Liver (tissue), 9 donors: ENCODE results near the gene SLC4A5. TPM values are rescaled to one million over a fixed set of nuclear protein-coding genes. Genes with fewer than 3 reads are reported as not detected.

Experiments used
- DNase-seq: peaks from one replicate; pipeline ENCODE4 v3.0.0-alpha.2; 2017; ENCODE audit warnings: low spot score
- H3K27ac ChIP-seq, 2 donors: one replicate each; pipeline ENCODE4 v1.7.0; 2013; ENCODE audit warnings: inconsistent platforms in 2 of 2, low read length in 2 of 2, control low read depth in 1 of 2, low read depth in 1 of 2, mild to moderate bottlenecking in 1 of 2
- H3K27me3 ChIP-seq, 4 donors: one replicate each; pipeline versions ENCODE4 v1.6.1 to v1.7.0; 2013; ENCODE audit warnings: low read length in 3 of 4, inconsistent platforms in 1 of 4, mild to moderate bottlenecking in 1 of 4, moderate library complexity in 1 of 4; ENCODE audit not compliant: control insufficient read depth in 4 of 4, insufficient read depth in 4 of 4
- H3K36me3 ChIP-seq, 4 donors: one replicate each; pipeline versions ENCODE4 v1.6.1 to v1.7.0; 2013; ENCODE audit warnings: low read length in 3 of 4, mild to moderate bottlenecking in 3 of 4, low read depth in 1 of 4, moderate library complexity in 1 of 4; ENCODE audit not compliant: control insufficient read depth in 4 of 4, insufficient read depth in 3 of 4
- H3K4me1 ChIP-seq, 4 donors: one replicate each; pipeline versions ENCODE4 v1.6.1 to v1.7.0; 2013; ENCODE audit warnings: low read length in 3 of 4, mild to moderate bottlenecking in 3 of 4, moderate library complexity in 1 of 4; ENCODE audit not compliant: control insufficient read depth in 4 of 4, insufficient read depth in 4 of 4
- H3K4me3 ChIP-seq, 3 donors: one replicate each; pipeline versions ENCODE4 v1.6.1 to v1.7.0; 2013; ENCODE audit warnings: low read length in 3 of 3, control low read depth in 1 of 3, low read depth in 1 of 3, mild to moderate bottlenecking in 1 of 3
- H3K9ac ChIP-seq, 2 donors: one replicate each; pipeline ENCODE4 v1.7.0; 2013; ENCODE audit warnings: low read length in 2 of 2, mild to moderate bottlenecking in 2 of 2, moderate library complexity in 2 of 2, control low read depth in 1 of 2, low read depth in 1 of 2
- H3K9me3 ChIP-seq, 4 donors: one replicate each; pipeline versions ENCODE4 v1.6.1 to v1.7.0; 2013; ENCODE audit warnings: low read length in 3 of 4; ENCODE audit not compliant: control insufficient read depth in 4 of 4
- ATF3 ChIP-seq: IDR thresholded peaks from 2 replicates; pipeline ENCODE4 v1.6.1; 2016; ENCODE audit warnings: antibody characterized with exemption
- CTCF ChIP-seq: fragments of 150-350 bp; IDR thresholded peaks from 2 replicates; pipeline ENCODE4 v1.5.1; 2017; ENCODE audit warnings: improper control_type of control experiment, low read depth, low read length; ENCODE audit not compliant: missing input control
- EGR1 ChIP-seq, 2 donors: IDR thresholded peaks; 2 replicates each; pipeline ENCODE4 v1.6.1; 2016 to 2018; ENCODE audit warnings: antibody characterized with exemption in 2 of 2, low read depth in 2 of 2
- FOXA1 ChIP-seq: IDR thresholded peaks from 2 replicates; pipeline ENCODE4 v1.6.1; 2016; ENCODE audit warnings: antibody characterized with exemption
- FOXA2 ChIP-seq: IDR thresholded peaks from 2 replicates; pipeline ENCODE4 v1.6.1; 2016; ENCODE audit warnings: antibody characterized with exemption
- GABPA ChIP-seq, 2 donors: IDR thresholded peaks in 1 of 2; conservative IDR thresholded peaks in 1 of 2; 2 replicates each; pipeline ENCODE4 v1.6.1; 2016; ENCODE audit warnings: antibody characterized with exemption in 2 of 2, mild to moderate bottlenecking in 1 of 2, moderate library complexity in 1 of 2
- HNF4A ChIP-seq, 2 donors: conservative IDR thresholded peaks; 2 replicates each; pipeline ENCODE4 v1.6.1; 2016; ENCODE audit warnings: antibody characterized with exemption in 2 of 2, mild to moderate bottlenecking in 2 of 2
- HNF4G ChIP-seq: IDR thresholded peaks from 2 replicates; pipeline ENCODE4 v1.6.1; 2016; ENCODE audit warnings: antibody characterized with exemption
- JUND ChIP-seq, 2 donors: IDR thresholded peaks; 2 replicates each; pipeline ENCODE4 v1.6.1; 2016; ENCODE audit warnings: antibody characterized with exemption in 2 of 2
- NR2F2 ChIP-seq: IDR thresholded peaks from 2 replicates; pipeline ENCODE4 v1.6.1; 2016; ENCODE audit warnings: antibody characterized with exemption
- RAD21 ChIP-seq, 2 donors: IDR thresholded peaks; 2 replicates each; pipeline ENCODE4 v1.6.1; 2016; ENCODE audit warnings: antibody characterized with exemption in 2 of 2, mild to moderate bottlenecking in 2 of 2
- REST ChIP-seq: IDR thresholded peaks from 2 replicates; pipeline ENCODE4 v1.6.1; 2016; ENCODE audit warnings: antibody characterized with exemption, mild to moderate bottlenecking
- SP1 ChIP-seq: IDR thresholded peaks from 2 replicates; pipeline ENCODE4 v1.6.1; 2018; ENCODE audit warnings: antibody characterized with exemption, mild to moderate bottlenecking
- TAF1 ChIP-seq: conservative IDR thresholded peaks from 2 replicates; pipeline ENCODE4 v1.6.1; 2016; ENCODE audit warnings: antibody characterized with exemption, mild to moderate bottlenecking
- YY1 ChIP-seq: IDR thresholded peaks from 2 replicates; pipeline ENCODE4 v1.6.1; 2016; ENCODE audit warnings: antibody characterized with exemption, mild to moderate bottlenecking
- ZBTB33 ChIP-seq: IDR thresholded peaks from 2 replicates; pipeline ENCODE4 v1.6.1; 2016; ENCODE audit warnings: antibody characterized with exemption
- WGBS: extraction: QIAGEN DNeasy Blood & Tissue Kit; methylation state at CpG from one replicate; pipeline ENCODE4 v1.1.7; 2013; 5-methylcytosine and 5-hydroxymethylcytosine counted together
- polyA plus RNA-seq, 2 donors: library from polyadenylated mRNA; stranded (reverse) in 1 of 2; unstranded in 1 of 2; fragments of 200-250 nt in 1 of 2; fragments of >200 nt in 1 of 2; fragmentation: Nextera tagmentation in 1 of 2; extraction: Ambion mirVana in 1 of 2; gene quantifications; one replicate each; pipeline versions ENCODE4 v1.2.1 to v1.2.3, GENCODE V29; 2013 to 2015
- total RNA-seq, 2 donors: library from RNA; depleted of rRNA; stranded (reverse); fragments of >200 nt; gene quantifications; one replicate each; pipeline ENCODE4 v1.2.3, GENCODE V29; 2014
- donor health status: healthy.
- donor health status: healthy.
- donor health status: healthy.
- donor health status: healthy.
- donor health status: healthy.

Gene SLC4A5
- total and polyA plus RNA-seq, 4 donors, result 0.12 to 0.50 (median 0.29) TPM

- Histone ChIP-seq H3K9ac (no peak overlapping the region), H3K27ac (no peak overlapping the region), H3K4me3 (no peak overlapping the region), H3K36me3 (no peaks in the 10 kb centered on the region), H3K4me1 (no peaks in the 10 kb centered on the region), H3K27me3 (peaks cover 0 to under 1% (median 0%) of the 10 kb centered on the region in 4 donors), H3K9me3 (no peaks in the 10 kb centered on the region)
- no peak for TF ChIP-seq REST
- no peak for TF ChIP-seq HNF4G
- no peak for TF ChIP-seq TAF1
- no peak for TF ChIP-seq SP1
- TF ChIP-seq ZBTB33, result no peak
- no peak for TF ChIP-seq NR2F2
- TF ChIP-seq ATF3, result no peak
- no peak for TF ChIP-seq YY1
- no peak for TF ChIP-seq HNF4A (conservative IDR thresholded peaks at IDR 0.05)
- no peak for TF ChIP-seq JUND (IDR thresholded peaks at IDR 0.05)
- TF ChIP-seq FOXA1, result no peak
- TF ChIP-seq RAD21 (IDR thresholded peaks at IDR 0.05), result no peak
- no peak for TF ChIP-seq FOXA2
- no peak for TF ChIP-seq GABPA (IDR thresholded peaks at IDR 0.05 in 1 of 2, conservative IDR thresholded peaks at IDR 0.05 in 1 of 2)
- no peak for TF ChIP-seq EGR1 (IDR thresholded peaks at IDR 0.05; ENCODE audit: low read depth in 2 of 2)
- no peak for TF ChIP-seq CTCF
- no peak for DNase-seq
- WGBS, result 84% methylated on average over 5 of the region's 5 CpGs
These were observed 138.1 kb downstream of the SLC4A5 start for GRCh38 chr2:74205113-74205512.

GRCh38 chr2:74204436-74204835 lies 138.8 kb downstream of the SLC4A5 start:
- Histone ChIP-seq H3K27ac (no peak overlapping the region), H3K4me3 (no peak overlapping the region), H3K36me3 (no peaks in the 10 kb centered on the region), H3K9me3 (no peaks in the 10 kb centered on the region), H3K27me3 (peaks cover 0 to 3% (median 0%) of the 10 kb centered on the region in 4 donors), H3K9ac (no peak overlapping the region), H3K4me1 (peaks cover 0 to 1% (median 0%) of the 10 kb centered on the region in 4 donors)
- WGBS, result 95% methylated on average over 3 of the region's 3 CpGs
- TF ChIP-seq SP1, result no peak
- DNase-seq, result no peak
